NT2/D1 (cell line): ENCODE data around the gene OR5B3.

Experiments used
- DNase-seq: peaks from one replicate; pipeline ENCODE4 v3.0.0-alpha.2; 2011; ENCODE audit warnings: low read depth, low spot score
- H3K27me3 ChIP-seq: 2 replicates; pipeline ENCODE4 v1.6.0; 2011; ENCODE audit warnings: mild to moderate bottlenecking; ENCODE audit not compliant: insufficient read length, insufficient read depth
- H3K36me3 ChIP-seq: 2 replicates; pipeline ENCODE4 v1.6.1; 2011; ENCODE audit warnings: mild to moderate bottlenecking, low read length, mixed read lengths; ENCODE audit not compliant: insufficient read depth, insufficient read length
- H3K4me1 ChIP-seq: 2 replicates; pipeline ENCODE4 v1.5.1; 2011; ENCODE audit not compliant: insufficient read depth, insufficient read length
- H3K4me3 ChIP-seq: 2 replicates; pipeline ENCODE4 v1.5.1; 2011; ENCODE audit warnings: low read depth; ENCODE audit not compliant: insufficient read length
- H3K9ac ChIP-seq: 2 replicates; pipeline ENCODE4 v1.6.0; 2011; ENCODE audit warnings: low read depth; ENCODE audit not compliant: insufficient read length
- H3K9me3 ChIP-seq: 2 replicates; pipeline ENCODE4 v1.5.1; 2011; ENCODE audit warnings: mild to moderate bottlenecking, low read length; ENCODE audit not compliant: insufficient read depth
- SUZ12 ChIP-seq: IDR thresholded peaks from 2 replicates; pipeline ENCODE4 v1.6.1; 2011; ENCODE audit not compliant: insufficient read length, insufficient read depth; ENCODE audit errors: extremely low read depth
- YY1 ChIP-seq: IDR thresholded peaks from 2 replicates; pipeline ENCODE4 v1.6.1; 2011; ENCODE audit not compliant: insufficient read length, insufficient read depth
- ZNF274 ChIP-seq: IDR thresholded peaks from 2 replicates; pipeline ENCODE4 v1.6.1; 2011; ENCODE audit warnings: mild to moderate bottlenecking, low read depth, low read length

OR5B3 gene

DNA sequence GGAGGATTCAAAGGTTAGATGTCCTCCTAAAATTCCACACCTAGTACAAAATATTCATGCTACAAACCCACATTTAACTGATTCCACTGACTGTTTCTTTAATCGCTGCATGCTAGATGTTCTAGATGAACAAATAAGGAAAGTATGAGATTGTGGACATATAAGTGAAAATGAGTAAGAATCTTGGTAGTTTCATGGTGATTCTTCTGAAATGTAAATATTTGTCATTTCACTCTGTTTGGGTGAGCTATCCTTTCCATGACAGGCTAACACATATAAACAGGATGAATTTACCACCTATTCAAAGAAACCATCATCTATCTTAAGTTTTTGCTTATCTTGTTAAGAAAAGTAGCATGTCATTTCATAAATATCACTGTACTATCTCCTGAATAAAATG is 14.8 kb downstream of the OR5B3 start:
- Histone ChIP-seq H3K9ac (no peak overlapping the region), H3K4me1 (no peaks in the 10 kb centered on the region)
- TF ChIP-seq ZNF274, result no peak
- TF ChIP-seq YY1, result no peak

DNA sequence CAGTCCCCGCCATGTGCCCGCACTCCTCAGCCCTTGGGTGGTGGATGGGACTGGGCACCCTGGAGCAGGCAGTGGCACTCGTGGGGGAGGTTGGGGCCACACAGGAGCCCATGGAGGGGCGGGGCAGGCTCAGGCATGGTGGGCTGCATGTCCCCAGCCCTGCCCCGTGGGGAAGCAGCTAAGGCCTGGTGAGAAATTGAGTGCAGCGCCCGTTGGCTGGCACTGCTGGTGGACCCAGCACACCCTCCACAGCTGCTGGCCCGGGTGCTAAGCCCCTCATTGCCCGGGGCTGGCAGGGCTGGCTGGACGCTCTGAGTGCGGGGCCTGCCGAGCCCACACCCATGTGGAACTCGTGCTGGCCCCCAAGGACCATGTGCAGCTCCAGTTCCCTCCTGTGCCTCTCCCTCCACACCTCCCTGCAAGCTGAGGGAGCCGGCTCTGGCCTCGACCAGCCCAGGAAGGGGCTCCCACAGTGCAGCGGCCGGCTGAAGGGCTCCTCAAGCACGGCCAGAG is 16.1 kb downstream of the OR5B3 start:
- no peak overlapping the region for H3K9ac ChIP-seq
- no peaks in the 10 kb centered on the region for H3K27me3 ChIP-seq
- H3K4me3 ChIP-seq, result no peak overlapping the region
- peaks cover 20% of the 10 kb centered on the region; the same call in 1 of the 2 replicates for H3K9me3 ChIP-seq
- DNase-seq, result no peak
- H3K36me3 ChIP-seq, result no peaks in the 10 kb centered on the region
- TF ChIP-seq ZNF274, result no peak
- no peak for TF ChIP-seq SUZ12
- no peak for TF ChIP-seq YY1
- no peaks in the 10 kb centered on the region for H3K4me1 ChIP-seq

More for the DNA sequence above, 14.8 kb downstream of the OR5B3 start:
- Histone ChIP-seq H3K4me3 (no peak overlapping the region), H3K27me3 (no peaks in the 10 kb centered on the region), H3K36me3 (no peaks in the 10 kb centered on the region), H3K9me3 (peaks cover 21% of the 10 kb centered on the region; the same call in 1 of the 2 replicates)
- DNase-seq, result no peak

DNA sequence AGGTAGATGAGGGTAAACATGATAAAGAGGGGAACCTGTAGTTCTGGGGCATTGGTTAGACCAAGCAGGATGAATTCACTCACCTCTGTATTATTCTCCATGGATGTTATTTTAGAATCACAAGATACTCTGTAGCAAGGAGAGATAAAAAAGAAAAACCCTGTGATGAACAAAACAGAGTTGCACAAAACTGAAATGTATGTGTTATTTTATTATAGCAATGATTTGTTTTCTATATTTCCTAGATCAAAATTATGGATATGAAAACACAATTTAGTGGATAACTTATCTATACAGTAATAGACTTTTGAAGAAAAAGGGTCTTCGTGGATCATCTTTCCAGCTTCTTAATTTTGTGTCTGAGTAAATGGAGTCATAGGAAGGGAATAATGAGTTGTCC is 47.7 kb downstream of the OR5B3 start, which contains the start of gene OR5B17:
TSS of gene OR5B17 (minus strand) at position 101 of the 400 bp plus-strand sequence. CDS start at position 101, 0 bp downstream.
- H3K9me3 ChIP-seq, result no peaks in the 10 kb centered on the region
- no peak for TF ChIP-seq ZNF274
- TF ChIP-seq YY1, result no peak
- TF ChIP-seq SUZ12, result no peak
- no peaks in the 10 kb centered on the region for H3K27me3 ChIP-seq
- no peak within 1 kb of the TSS for H3K9ac ChIP-seq
- H3K4me3 ChIP-seq, result no peak within 1 kb of the TSS
- H3K4me1 ChIP-seq, result no peaks in the 10 kb centered on the region
- H3K36me3 ChIP-seq, result no peaks in the 10 kb centered on the region
- no peak for DNase-seq

DNA sequence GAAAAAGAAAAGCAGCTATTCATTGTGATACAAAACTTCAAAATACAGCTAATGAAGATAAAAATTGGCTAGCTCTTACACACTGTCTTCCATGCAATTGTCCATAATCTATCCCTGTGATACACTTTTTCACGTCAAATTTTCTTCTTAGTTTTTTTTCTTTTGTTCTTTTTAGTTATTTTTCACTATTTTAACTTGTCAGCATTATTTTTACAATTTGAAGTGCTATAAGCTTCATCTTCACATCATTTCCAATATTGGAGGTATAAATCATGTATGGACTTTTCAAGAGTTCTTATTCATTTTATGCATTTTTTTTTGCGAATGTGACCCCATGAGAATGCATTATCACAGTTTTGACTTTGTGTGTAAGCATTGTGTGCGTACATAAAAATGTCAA is 51.9 kb downstream of the OR5B3 start:
- Histone ChIP-seq H3K9me3 (no peaks in the 10 kb centered on the region), H3K36me3 (no peaks in the 10 kb centered on the region), H3K27me3 (no peaks in the 10 kb centered on the region), H3K4me3 (no peak overlapping the region), H3K4me1 (no peaks in the 10 kb centered on the region), H3K9ac (no peak overlapping the region)
- no peak for DNase-seq
- TF ChIP-seq SUZ12 (no peak), ZNF274 (no peak), YY1 (no peak)
